ENCODE data around the gene UNC5B. TPM values are rescaled to one million over a fixed set of nuclear protein-coding genes. Genes with fewer than 3 reads are reported as not detected.
"Not testable (repeated sequence)": the region's sequence is repeated elsewhere in the genome, so short reads cannot be mapped to it uniquely, and the experiment has no call there.

The UNC5B gene
- total RNA-seq, 1 donor from 2014 or later = 0.80 TPM

DNA sequence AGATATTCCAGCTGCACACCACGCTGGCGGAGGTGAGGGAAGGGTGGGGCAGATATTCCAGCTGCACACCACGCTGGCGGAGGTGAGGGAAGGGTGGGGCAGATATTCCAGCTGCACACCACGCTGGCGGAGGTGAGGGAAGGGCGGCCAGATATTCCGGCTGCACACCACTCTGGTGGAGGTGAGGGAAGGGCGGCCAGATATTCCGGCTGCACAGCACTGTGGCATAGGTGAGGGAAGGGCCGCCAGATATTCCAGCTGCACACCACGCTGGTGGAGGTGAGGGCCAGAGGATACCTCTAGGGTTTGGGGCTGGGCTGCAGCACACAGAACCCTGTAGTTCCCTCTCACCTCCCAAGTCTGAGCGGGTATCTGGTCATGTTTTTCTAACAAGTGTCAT, 84.4 kb downstream of the UNC5B start:
- DNase-seq (ENCODE audit: low read depth) = not testable (repeated sequence)

DNA sequence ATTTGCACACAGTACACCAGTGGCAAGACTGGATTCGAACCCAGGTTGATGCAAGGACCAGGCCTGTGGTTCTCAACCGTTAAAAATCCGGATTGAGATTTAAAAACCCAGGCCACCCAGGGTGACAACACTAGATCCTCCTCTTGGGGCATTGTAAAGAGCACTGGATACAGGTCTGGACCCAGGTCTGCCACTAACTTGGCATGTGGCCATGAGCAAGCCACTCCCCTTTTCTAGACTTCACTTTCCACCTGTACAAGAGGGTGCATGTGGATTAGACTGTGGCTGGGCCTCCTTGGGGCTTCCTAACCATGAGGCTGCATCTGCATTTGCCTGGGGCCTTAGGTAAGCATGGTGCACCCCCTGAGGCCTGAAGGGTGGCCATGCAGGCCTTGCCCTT, 85.0 kb downstream of the UNC5B start:
- DNase-seq (ENCODE audit: low read depth) = no peak

DNA sequence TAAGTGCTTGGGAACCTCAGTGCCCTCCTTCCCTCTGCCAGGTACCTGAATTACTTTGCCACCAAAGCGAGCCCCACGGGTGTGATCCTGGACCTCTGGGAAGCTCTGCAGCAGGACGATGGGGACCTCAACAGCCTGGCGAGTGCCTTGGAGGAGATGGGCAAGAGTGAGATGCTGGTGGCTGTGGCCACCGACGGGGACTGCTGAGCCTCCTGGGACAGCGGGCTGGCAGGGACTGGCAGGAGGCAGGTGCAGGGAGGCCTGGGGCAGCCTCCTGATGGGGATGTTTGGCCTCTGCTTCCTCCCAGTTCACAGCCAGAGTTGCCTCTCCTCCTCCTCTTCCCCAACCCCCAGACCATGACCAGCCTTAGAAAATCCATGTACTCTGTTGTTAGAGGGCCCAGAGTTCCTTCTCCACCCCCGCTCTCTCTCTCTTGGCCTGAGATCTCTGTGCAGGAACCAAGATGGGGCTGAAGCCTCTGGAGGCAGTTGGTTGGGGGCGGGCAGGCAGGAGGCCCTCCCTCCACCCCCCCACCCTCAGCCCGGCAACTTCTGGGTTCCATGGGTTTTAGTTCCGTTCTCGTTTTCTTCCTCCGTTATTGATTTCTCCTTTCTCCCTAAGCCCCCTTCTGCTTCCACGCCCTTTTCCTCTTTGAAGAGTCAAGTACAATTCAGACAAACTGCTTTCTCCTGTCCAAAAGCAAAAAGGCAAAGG, 86.9 kb downstream of the UNC5B start:
- DNase-seq (ENCODE audit: low read depth) = no peak

DNA sequence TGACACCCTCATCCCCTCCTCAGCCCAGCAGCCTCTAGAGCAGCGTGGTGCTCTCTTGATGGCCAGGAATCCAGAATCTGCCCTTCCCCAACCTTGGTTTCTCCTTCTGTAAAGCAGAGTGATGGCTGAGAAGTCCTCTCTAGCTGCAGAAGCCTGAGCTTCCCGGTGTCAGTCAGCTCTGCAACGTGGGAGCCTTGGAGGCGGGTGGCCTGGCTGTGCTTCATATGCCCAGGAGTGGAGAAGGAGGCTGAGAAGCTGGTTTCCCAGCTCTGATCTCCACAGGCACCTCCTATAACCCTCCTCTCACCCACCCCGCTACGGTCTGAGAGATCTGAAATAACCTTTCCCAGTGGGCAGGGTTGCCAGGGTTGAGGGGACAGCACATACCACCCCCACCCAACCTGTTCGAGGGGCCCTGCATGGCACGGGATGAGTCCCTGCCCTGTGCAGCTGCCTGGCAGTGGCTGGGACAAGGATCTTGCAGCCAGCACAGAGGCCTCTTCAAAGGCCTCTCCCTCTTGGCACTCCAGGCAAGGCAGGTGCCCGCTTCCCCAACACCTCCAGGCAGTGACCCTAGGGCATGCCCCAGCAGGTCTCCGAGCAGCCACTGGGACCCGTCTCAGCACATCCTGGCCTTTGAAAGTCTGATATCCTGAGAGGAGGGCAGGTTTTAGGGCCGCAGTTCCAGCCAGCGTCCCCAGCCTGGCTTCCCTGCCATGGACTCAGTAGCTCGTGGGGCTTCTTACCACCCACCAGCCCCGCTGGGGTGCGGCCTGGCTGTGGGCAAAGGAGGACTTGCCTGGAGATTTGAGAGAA, 88.4 kb downstream of the UNC5B start:
- DNase-seq (ENCODE audit: low read depth) = no peak

DNA sequence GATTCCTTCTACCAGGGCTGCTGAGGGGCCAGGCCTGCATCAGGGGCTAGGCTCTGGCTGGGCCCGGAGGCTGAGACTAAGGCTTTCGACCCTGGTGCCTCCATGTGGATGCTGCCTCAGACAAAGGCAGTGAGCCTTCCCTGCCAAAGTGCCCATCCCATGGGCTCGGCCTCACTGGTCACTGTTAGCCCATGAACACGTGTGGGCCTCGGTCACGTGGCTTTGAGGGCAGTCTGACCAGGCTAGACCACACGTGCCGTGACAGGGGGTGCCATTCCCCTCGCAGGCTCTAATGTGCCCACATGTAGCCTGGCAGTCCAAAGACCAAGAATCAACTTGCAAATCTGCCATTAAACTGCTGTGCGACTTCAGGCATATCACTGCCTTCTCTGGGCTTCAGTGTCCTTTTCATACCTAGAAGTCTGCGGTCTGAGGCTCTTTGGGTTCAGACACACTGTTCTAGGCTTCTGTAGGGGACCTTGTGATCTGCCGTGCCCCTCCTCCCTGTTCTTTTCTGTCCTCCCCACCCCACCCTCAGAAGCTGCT, 89.1 kb downstream of the UNC5B start:
- DNase-seq (ENCODE audit: low read depth) = no peak

DNA sequence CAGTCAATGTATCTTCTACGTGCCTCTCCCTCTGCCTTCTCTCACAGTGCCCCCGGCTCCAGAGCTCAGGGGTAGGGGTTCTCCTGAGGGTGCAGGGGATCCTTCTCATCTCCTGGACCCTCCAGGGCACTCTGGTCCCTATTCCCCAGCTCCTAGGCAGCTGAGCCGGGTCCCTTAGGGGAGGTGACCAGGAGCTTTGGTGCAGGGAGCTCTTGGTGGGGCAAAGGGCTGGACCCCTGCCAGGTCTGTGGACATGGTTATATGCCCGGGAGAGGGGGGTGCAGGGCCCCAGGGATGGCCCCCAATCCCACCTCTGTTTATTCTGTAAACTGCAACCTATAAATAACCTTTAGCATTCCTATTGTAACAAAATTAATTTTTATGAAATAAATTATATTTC, 90.1 kb downstream of the UNC5B start:
- no peak for DNase-seq (ENCODE audit: low read depth)

DNA sequence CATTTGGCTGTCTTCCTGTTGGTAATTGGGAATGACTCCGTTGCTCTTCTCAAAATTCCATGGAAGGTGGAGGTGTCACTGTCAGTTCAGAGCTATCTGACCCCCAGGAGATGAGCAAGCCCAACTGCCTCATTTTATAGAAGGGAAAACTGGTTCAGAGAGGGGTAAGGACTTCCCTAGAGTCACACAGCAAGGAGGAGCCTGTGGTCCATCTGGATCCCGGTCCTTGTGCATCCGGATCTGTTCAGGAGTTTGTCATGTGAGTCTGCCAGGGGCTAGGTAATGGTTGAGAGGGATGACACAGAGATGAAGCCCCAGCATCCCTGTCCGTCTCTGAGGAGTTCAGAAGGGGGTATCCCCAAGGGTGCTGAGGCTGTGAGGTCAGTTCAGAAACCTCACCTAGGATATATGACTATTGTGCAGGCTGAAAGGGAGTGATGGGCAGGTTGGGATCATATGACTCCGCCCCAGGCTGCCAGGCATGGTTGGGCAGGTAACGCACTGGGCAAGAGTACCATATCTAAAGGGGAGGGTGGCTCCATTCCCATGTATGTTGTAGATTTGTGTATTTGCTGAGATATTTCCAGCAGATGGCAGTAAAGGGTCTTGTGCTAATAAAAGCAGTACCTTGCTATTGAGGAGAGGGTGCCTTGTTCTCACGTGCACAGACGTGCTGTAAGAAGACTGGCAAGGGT, 90.7 kb downstream of the UNC5B start:
- DNase-seq (ENCODE audit: low read depth) = peak; percentile 66

DNA sequence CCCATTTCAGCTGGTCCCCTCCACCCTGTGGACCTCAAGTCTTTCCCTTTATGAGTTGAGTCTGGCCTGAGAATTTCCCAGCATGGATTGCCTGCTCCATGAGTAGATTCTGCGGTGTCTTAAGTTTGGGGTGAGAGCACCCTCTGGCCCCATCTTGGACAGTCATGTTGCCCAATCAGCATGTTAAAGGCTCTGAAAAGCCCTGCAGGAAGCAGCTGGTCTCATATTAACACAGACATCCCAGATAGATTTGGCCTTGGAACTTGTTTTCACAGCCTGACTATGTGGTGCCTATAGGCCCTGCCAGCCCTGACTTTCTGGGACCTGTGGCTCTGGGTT, 91.2 kb downstream of the UNC5B start:
- DNase-seq (ENCODE audit: low read depth) = no peak

DNA sequence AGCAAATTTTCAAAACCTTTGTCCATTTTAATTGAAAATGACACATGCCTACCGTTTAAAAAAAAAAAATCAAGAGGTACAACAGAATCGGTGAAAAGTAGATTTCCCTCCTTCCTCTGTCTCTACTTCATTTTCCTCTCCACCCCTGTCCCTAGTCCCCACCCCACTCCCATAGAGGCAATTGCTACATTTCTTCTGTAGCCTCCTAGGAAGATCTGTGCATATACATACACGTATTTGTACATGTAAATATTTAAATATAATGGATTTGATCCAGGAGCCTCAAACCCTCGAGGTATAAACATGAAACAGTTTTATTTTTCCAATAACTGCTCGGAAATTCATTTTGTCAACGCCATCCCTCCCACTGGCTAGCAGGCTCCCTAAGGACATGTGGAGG, 92.5 kb downstream of the UNC5B start:
- DNase-seq (ENCODE audit: low read depth) = no peak

DNA sequence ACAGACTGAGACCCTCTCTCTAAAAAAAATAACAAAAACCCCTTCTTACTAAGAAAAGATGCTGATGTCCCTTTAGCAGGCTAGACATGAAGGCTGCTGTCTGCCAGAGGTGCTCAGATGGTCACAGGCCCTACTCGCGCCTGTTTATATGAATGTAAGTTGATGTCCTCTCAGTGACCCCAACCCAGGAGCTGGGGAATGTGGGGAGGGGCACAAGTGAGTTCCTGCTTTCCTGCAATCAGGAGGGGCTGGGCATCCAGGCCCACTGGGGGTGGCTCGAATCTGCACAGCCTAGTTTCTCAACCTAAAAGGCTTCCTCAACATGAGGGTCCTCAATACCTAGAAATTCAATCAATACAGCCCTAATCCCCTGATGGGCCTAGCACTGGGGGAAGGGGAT, 94.6 kb downstream of the UNC5B start:
- DNase-seq (ENCODE audit: low read depth) = no peak

DNA sequence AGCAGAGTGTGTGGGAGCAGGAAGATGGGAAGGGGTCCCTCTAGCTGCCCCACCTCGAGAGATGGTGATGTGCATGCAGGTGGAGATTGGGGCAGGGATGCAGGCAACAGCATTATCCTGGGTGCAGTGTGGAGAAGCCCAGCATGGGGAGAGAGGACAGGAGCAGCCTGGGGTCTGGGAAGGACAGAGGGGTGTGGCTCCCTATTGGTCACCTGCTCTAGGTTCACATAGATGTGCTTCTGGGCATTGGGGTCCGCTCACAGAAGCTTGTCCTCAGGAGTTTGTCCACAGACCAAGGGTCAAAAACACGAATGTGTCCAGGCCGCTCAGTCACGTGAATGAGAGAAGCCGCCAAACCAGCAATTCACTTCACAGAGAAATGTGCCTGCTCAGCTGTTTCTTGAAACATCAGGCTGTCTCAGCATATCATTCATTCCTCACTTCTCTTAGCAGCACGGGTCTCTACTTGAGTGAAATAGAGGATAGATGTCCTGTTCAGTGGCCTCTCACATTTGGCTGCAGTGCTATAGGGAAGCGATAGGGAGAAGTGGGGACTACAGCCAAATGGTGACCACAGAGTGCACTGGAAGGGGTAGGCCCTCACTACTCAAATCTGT, 95.2 kb downstream of the UNC5B start:
- no peak for DNase-seq (ENCODE audit: low read depth)

DNA sequence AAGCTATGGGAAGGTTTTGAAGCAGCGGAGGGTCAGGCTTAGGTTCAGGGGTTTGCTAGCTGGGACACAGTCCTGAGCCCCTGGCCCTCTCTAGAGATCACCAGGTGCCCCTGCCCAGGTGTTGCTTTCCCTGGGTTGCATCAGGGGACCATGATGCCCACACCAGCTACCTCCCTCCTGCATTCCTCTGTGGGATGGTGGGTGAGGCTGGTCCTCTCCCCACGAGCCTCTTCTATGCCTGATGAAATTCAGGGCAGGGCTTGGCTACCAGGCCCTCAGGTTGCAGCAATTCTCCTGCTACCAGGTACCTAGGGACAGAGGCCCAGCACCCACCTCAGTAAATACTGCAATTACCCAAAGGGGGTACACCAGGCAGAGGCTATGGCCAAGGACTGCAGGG, 95.9 kb downstream of the UNC5B start:
- no peak for DNase-seq (ENCODE audit: low read depth)

DNA sequence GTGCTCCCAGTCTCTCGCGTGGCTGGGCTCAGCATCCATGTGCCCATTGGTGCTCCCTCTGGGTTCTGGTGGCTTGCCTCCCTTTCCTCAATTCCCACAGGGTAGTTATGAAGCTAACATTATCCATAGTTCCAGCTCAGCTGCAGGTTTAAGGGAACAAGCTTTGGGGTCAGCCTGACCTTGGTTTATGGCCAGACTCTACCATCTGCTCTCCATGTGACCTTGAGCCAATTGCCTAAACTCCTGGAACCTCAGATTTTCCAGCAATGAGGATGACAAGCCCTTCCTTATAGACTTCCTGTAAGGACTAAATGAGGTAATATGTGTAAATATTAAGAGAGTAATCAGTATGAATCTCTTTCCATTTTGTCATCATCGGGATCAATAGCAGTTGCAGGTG, 96.6 kb downstream of the UNC5B start:
- DNase-seq (ENCODE audit: low read depth) = no peak

DNA sequence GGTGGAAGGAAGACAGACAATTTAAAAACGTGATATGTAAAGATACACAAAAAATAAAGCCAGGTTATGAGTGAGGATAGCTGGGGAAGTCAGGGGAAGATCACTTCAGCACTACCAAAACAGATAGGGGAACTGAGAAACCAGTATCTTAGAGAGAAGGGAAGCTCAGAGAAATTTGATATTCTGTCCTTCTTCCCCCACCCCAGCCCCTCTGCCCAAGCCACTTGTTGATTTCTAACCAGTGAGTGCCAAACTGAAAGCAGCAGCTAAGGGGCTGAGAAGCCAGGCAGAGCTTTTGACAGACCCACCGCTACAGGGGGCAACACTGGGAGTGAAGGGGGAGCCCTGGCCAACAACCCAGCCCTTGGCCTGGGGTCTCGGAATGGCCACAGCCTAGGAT, 97.5 kb downstream of the UNC5B start:
- no peak for DNase-seq (ENCODE audit: low read depth)

DNA sequence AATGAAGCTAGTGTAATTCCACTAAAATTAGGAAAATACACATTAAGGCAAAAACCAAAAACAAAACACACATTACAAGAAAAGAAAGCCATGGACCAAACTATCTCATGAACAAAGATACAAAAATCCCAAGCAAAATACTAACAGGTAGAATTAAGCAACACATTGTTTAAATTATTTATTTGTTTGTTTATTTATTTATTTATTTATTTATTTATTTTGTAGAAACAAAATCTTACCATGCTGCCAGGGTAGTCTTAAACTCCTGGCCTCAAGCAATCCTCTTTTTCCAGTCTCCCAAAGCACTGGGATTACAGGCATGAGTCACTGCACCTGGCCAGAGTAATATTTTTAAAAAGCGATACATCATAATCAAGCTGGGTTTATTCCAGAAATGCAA, 99.8 kb downstream of the UNC5B start:
- DNase-seq (ENCODE audit: low read depth) = no peak

DNA sequence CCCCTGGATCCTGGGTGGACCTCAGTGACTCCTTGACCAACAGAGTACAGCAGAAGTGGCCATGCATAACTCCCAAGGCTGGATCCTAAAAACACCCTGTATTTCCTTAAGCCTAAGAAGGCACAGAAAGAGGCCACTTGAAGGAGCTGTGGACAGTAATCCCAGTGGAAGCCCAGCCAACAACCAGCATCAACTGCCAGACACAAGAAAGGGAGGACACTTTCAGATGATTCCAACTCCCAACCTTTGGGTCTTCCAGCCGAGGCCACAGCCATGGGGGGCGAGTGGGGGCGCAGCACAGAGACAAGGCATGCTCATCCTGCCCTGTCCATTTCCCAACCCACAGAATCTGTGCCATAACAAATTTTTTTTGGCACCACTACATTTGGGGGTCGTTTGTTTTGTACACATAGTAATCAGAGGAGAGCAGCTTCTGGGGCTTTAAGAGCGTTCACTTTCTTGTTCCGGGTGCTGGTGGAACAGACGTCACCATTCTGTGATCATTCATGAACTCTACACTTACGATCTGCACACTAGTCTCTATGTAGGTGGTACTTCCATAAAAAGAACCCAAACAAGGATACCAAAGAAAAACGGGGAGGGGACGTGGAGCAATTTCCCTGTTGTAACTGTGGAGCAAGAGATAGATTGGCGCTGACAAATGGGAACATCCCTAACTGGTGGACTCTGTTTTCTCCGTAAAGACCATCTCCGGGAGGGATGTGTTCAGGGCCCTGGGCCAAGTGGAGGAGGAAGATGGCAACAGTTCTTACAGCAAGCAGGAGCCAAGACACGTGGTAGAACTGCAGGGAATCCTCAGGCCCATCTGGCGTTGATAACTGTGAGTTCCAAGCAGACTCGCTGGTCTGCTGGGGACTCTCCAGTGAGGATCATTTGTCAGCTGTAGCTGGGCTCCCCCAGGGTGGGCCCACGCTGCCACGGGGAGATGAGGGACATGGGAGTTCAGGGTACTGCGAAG, 100.7 kb downstream of the UNC5B start:
- no peak for DNase-seq (ENCODE audit: low read depth)

DNA sequence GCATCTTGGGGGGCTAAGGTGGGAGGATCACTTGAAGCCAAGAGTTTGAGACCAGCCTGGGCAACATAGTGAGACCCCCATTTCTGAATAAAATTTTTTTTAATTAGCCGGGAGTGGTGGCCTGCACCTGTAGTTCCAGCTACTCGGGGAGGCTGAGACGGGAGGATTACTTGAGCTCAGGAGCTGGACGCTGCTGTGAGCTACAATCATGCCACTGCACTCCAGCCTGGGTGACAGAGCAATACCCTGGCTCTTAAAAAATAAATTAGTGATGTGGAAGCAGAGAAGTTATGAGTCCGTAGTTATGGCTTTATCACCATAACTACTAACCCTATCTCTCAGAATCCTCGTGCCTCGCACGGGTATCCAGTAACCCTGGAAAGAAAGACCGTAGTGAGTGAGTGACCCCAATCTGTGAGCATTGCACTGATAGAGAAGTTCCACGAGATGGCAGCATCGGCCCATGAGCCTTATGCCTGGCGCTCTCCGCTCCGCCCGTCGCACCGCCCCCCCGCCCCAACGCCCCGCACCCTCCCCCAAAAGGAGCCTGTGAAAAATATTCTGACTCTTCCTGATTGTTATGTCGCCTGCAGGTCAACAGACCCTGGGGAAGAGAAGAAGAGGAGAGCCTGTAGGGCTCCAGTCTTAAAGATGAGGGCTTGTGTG, 101.8 kb downstream of the UNC5B start:
- DNase-seq (ENCODE audit: low read depth) = no peak

DNA sequence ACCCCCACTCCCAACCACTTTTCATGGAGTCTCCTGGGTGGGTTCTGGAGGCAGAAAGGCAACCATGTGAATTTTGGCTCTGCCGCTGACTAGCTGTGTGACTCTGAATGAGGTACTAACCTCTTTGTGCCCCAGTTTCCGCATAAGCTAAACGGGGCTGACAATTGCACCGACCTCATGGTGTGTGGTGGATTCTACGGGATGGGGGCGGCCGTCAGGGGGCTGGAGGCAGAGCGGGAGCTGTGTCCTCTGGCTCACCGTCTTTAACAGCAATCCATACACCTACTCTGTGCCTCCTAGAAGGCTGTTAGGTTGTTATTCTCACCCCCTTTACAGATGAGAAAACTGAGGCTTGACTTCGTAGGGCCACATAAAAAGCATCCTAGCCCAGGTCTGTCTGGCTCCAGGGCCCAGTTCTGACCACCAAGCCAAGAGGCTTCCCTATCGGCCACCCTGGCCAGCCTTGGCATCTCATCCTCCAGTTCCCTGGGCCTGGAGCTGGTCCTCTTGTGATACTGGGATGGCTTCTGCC, 102.4 kb downstream of the UNC5B start:
- DNase-seq (ENCODE audit: low read depth) = no peak

DNA sequence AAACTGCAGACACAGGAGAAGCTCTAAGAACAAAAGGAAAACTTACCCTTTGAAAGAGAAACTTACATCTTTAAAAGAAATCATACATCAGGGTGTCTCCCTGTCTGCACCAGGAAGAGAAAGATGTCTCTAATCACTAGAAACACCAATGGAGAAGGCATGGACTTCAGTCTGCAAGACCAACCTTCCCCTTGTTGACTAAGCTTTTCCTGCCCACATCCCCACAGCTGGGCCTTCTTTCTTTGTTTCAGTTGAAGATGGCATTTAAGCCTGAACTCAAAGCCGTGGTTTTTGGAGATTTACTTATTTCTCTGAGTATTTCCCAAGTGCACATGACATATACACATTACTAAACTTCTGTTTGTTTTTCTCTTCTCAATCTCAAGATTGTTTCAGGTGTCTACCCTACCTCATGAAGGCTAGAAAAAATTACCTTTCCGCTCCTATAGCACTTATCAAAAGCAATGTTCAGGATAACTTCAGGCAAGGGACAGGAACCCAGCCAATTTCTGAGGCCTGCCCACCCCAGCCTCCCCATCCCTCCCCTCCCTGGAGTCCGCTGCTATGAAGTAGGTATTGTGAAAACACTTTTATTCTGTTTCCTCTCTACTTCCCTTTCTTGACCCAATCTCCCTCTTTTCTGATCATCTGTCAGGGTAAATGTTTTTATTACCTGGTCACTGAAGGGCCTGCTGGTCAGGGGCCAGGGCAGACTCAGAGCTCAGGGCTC, 103.9 kb downstream of the UNC5B start:
- no peak for DNase-seq (ENCODE audit: low read depth)

DNA sequence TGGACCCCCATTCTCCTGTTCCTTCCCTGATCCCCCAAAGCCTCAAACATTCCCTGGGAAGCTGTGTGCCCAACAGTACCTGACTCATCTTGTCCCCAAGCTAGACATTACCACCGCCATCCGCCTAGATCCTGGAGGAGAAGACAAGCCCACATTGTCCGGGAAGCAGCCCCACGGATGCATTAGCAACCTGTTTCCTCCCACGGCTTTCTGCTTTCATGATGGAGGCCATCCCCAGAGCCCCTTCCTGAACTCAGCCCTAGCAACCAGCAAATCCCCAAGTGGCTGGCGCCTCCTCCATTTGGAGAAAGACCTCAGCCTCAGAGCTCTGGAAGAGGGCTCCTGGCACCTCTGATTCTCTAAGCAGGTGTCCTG, 104.4 kb downstream of the UNC5B start:
- DNase-seq (ENCODE audit: low read depth) = no peak

Measured in renal cortical epithelial cell (primary cell).